CD4-positive, alpha-beta T cell (primary cell): ENCODE measurements around the gene CLCF1. TPM values are rescaled to one million over a fixed set of nuclear protein-coding genes. Genes with fewer than 3 reads are reported as not detected.
A peak's percentile ranks its signal among the peaks of the same experiment; 100 is the strongest.
"Not testable (repeated sequence)": the region's sequence is repeated elsewhere in the genome, so short reads cannot be mapped to it uniquely, and the experiment has no call there.

Source experiments
- ATAC-seq: fragments of 200-7000 bp; cut with Tn5 transposase; one replicate; pipeline ENCODE4 v1.10.0; 2022; ENCODE audit warnings: mild to moderate bottlenecking; ENCODE audit not compliant: poor library complexity
- CTCF ChIA-PET: fragments of 350-600 bp; sonication (Branson Sonifier 250); formaldehyde crosslinking; loops from one replicate; lab custom pipeline; 2021; ENCODE audit warnings: antibody characterized with exemption, inconsistent platforms; lab: Charles Lee
- POLR2A ChIA-PET: fragments of 350-600 bp; sonication (Branson Sonifier 250); formaldehyde crosslinking; loops from one replicate; lab custom pipeline; 2021; ENCODE audit warnings: antibody characterized with exemption, inconsistent platforms; lab: Charles Lee
- DNase-seq, 14 experiments: peaks; one replicate each; pipeline ENCODE4 v3.0.0-alpha.2; 2013 to 2020; ENCODE audit warnings: mixed read lengths in 2 of 14
- H3K27ac ChIP-seq, 2 donors: one replicate each; pipeline versions ENCODE4 v1.5.1 to v1.7.0; 2013; ENCODE audit warnings: low read length in 2 of 2, low read depth in 1 of 2, mild to moderate bottlenecking in 1 of 2
- H3K27me3 ChIP-seq, 2 experiments: 1 replicate in 1 of 2; 2 replicates in 1 of 2; pipeline versions ENCODE4 v1.6.1 to v1.7.0; 2013; ENCODE audit warnings: low read length in 2 of 2, control low read depth in 1 of 2, mild to moderate bottlenecking in 1 of 2, moderate library complexity in 1 of 2; ENCODE audit not compliant: insufficient read depth in 2 of 2, control insufficient read depth in 1 of 2
- H3K36me3 ChIP-seq: one replicate; pipeline ENCODE4 v1.6.1; 2013; ENCODE audit warnings: low read length, control low read depth; ENCODE audit not compliant: insufficient read depth
- H3K4me1 ChIP-seq: one replicate; pipeline ENCODE4 v1.6.1; 2013; ENCODE audit warnings: low read length, control low read depth; ENCODE audit not compliant: insufficient read depth
- H3K4me3 ChIP-seq: one replicate; pipeline ENCODE4 v1.5.1; 2013; ENCODE audit warnings: mild to moderate bottlenecking, low read length, moderate library complexity
- H3K9me3 ChIP-seq, 2 experiments: 1 replicate in 1 of 2; 2 replicates in 1 of 2; pipeline versions ENCODE4 v1.6.1 to v1.7.0; 2013; ENCODE audit warnings: low read length in 2 of 2, mild to moderate bottlenecking in 2 of 2, control low read depth in 1 of 2, moderate library complexity in 1 of 2; ENCODE audit not compliant: control insufficient read depth in 1 of 2, insufficient read depth in 1 of 2
- H3K27ac Mint-ChIP-seq: one replicate; pipeline ENCODE4 v1.8.0; 2020; ENCODE audit warnings: mixed read lengths
- H3K27me3 Mint-ChIP-seq: one replicate; pipeline ENCODE4 v1.8.0; 2021; ENCODE audit warnings: mixed read lengths
- H3K36me3 Mint-ChIP-seq: one replicate; pipeline ENCODE4 v1.8.0; 2021; ENCODE audit warnings: low read depth, mixed read lengths
- H3K4me1 Mint-ChIP-seq: one replicate; pipeline ENCODE4 v1.8.0; 2021; ENCODE audit warnings: low read depth, mixed read lengths
- H3K4me3 Mint-ChIP-seq: one replicate; pipeline ENCODE4 v1.8.0; 2020; ENCODE audit warnings: mild to moderate bottlenecking, mixed read lengths
- H3K9me3 Mint-ChIP-seq: one replicate; pipeline ENCODE4 v1.8.0; 2020; ENCODE audit warnings: mixed read lengths
- CTCF ChIP-seq: fragments of 200-600 bp; IDR thresholded peaks from one replicate; pipeline ENCODE4 v1.8.0; 2022; ENCODE audit warnings: antibody characterized with exemption, mild to moderate bottlenecking
- intact Hi-C, 2 experiments: fragments of 100-400 bp; cut with DNase I in 1 of 2; cut with micrococcal nuclease in 1 of 2; formaldehyde crosslinking; loops; one replicate each; pipeline versions ENCODE4 v1.15.1 to v1.9.0; 2023 to 2025; cut with DNase I, micrococcal nuclease
- total RNA-seq, 174 experiments: library from RNA in 2 of 174; stranded (reverse) in 2 of 174; gene quantifications; one replicate each; pipeline ENCODE4 v1.2.3 and lab custom pipeline; 2021 to 2026

The CLCF1 gene
- total RNA-seq, 2 experiments from 2014 or later = 6.0 to 6.9 TPM

GRCh38 chr11:67321313-67321871 lies 52.0 kb downstream of the CLCF1 start:
- no peak for TF ChIP-seq CTCF
- intact Hi-C loops = no loop called here
- no peak overlapping the region for H3K4me3 ChIP-seq
- Mint-ChIP-seq H3K4me1 (peaks cover 26% of the 10 kb centered on the region), H3K27me3 (no peaks in the 10 kb centered on the region), H3K9me3 (no peaks in the 10 kb centered on the region), H3K36me3 (peaks cover 6% of the 10 kb centered on the region), H3K4me3 (no peak overlapping the region), H3K27ac (no peak overlapping the region)
- CTCF ChIA-PET = interaction anchor here (5.4 kb wide), 1 partner anchor 31 kb away, joined by 20 read pairs; the partner anchor contains the start of gene POLD4
- no peaks in the 10 kb centered on the region for H3K27me3 ChIP-seq
- peaks cover 16% of the 10 kb centered on the region for H3K4me1 ChIP-seq
- POLR2A ChIA-PET = interaction anchor here (0.8 to 1.2 kb wide), 2 partner anchors 31 to 51 kb away, joined by 3 to 4 read pairs; no protein-coding TSS in a partner anchor
- DNase-seq (no peak), ATAC-seq (no peak)
- H3K27ac ChIP-seq = no peak overlapping the region
- no peaks in the 10 kb centered on the region for H3K9me3 ChIP-seq
- H3K36me3 ChIP-seq = no peaks in the 10 kb centered on the region

GRCh38 chr11:67320691-67321090 lies 52.7 kb downstream of the CLCF1 start:
- no peak for ATAC-seq
- peaks cover 6% of the 10 kb centered on the region for H3K36me3 Mint-ChIP-seq
- Histone ChIP-seq H3K4me1 (peaks cover 19% of the 10 kb centered on the region), H3K9me3 (no peaks in the 10 kb centered on the region), H3K27ac (no peak overlapping the region), H3K4me3 (no peak overlapping the region), H3K27me3 (no peaks in the 10 kb centered on the region), H3K36me3 (no peaks in the 10 kb centered on the region)
- no peak for TF ChIP-seq CTCF
- intact Hi-C loops = no loop called here
- H3K4me3 Mint-ChIP-seq = no peak overlapping the region
- no peak overlapping the region for H3K27ac Mint-ChIP-seq
- no peaks in the 10 kb centered on the region for H3K9me3 Mint-ChIP-seq
- DNase-seq = no peak
- no peaks in the 10 kb centered on the region for H3K27me3 Mint-ChIP-seq
- H3K4me1 Mint-ChIP-seq = peaks cover 27% of the 10 kb centered on the region
- POLR2A ChIA-PET = interaction anchor here (0.6 to 1.4 kb wide), 4 partner anchors 27 to 32 kb away, joined by 3 to 4 read pairs (median 3); partner anchors contain the start of gene ANKRD13D
- CTCF ChIA-PET = interaction anchor here (5.4 kb wide), 1 partner anchor 32 kb away, joined by 20 read pairs; the partner anchor contains the start of gene POLD4

GRCh38 chr11:67320011-67320410 lies 53.4 kb downstream of the CLCF1 start:
- H3K4me1 Mint-ChIP-seq = peaks cover 34% of the 10 kb centered on the region
- H3K4me3 Mint-ChIP-seq = peak overlapping the region; percentile 0
- no peak overlapping the region for H3K27ac ChIP-seq
- H3K36me3 Mint-ChIP-seq = peaks cover 6% of the 10 kb centered on the region
- DNase-seq (no peak), ATAC-seq (no peak)
- POLR2A ChIA-PET = interaction anchor here (0.7 to 1.4 kb wide), 3 partner anchors 27 to 66 kb away, joined by 3 read pairs; partner anchors contain the start of gene ANKRD13D
- no peaks in the 10 kb centered on the region for H3K9me3 ChIP-seq
- TF ChIP-seq CTCF = no peak
- H3K27me3 ChIP-seq = no peaks in the 10 kb centered on the region
- H3K27me3 Mint-ChIP-seq = no peaks in the 10 kb centered on the region
- no peak overlapping the region for H3K4me3 ChIP-seq
- CTCF ChIA-PET = interaction anchor here (0.8 to 5.4 kb wide), 3 partner anchors 26 to 58 kb away, joined by 3 to 21 read pairs (median 20); partner anchors contain the start of gene POLD4
- H3K36me3 ChIP-seq = no peaks in the 10 kb centered on the region
- H3K27ac Mint-ChIP-seq = no peak overlapping the region
- no peaks in the 10 kb centered on the region for H3K9me3 Mint-ChIP-seq
- peaks cover 19% of the 10 kb centered on the region for H3K4me1 ChIP-seq
- intact Hi-C loops = no loop called here

GRCh38 chr11:67318876-67319275 lies 54.5 kb downstream of the CLCF1 start:
- intact Hi-C loops = loop anchor here in 1 of 2 experiments (2.0 to 5.0 kb wide), 2 partner anchors 30 to 237 kb away; no protein-coding TSS in a partner anchor
- not testable (repeated sequence) for H3K27me3 Mint-ChIP-seq
- peak overlapping the region; percentile 74 for H3K27ac Mint-ChIP-seq

More at GRCh38 chr11:67318876-67319275, 54.5 kb downstream of the CLCF1 start:
- not testable (repeated sequence) for DNase-seq, H3K36me3 ChIP-seq, H3K9me3 Mint-ChIP-seq, ATAC-seq, H3K9me3 ChIP-seq, H3K36me3 Mint-ChIP-seq, H3K27ac ChIP-seq, H3K4me3 ChIP-seq, H3K27me3 ChIP-seq
- POLR2A ChIA-PET = interaction anchor here (1.4 to 3.5 kb wide), 4 partner anchors 27 to 57 kb away, joined by 5 to 21 read pairs (median 12); partner anchors contain the start of gene POLD4
- CTCF ChIA-PET = interaction anchor here (0.8 to 5.4 kb wide), 7 partner anchors 26 to 62 kb away, joined by 3 to 21 read pairs (median 3); partner anchors contain the start of genes ANKRD13D and POLD4
- peaks cover 26% of the 10 kb centered on the region for H3K4me1 ChIP-seq
- peak overlapping the region; percentile 85 for H3K4me3 Mint-ChIP-seq
- H3K4me1 Mint-ChIP-seq = peaks cover 40% of the 10 kb centered on the region
